DOHH2 (cell line): ENCODE results near the gene RASSF4.

ENCODE experiments used
- H3F3A ChIP-seq: fragments of 200-600 bp; sonication (generic), shearing (Covaris generic); 2 replicates; pipeline ENCODE4 v1.6.0; 2016; ENCODE audit warnings: antibody characterized with exemption, mild to moderate bottlenecking; ENCODE audit not compliant: control insufficient read depth, insufficient read depth
- H3K27ac ChIP-seq: fragments of 200-600 bp; sonication (generic); 2 replicates; pipeline ENCODE4 v1.5.1; 2014; ENCODE audit warnings: low read depth, mild to moderate bottlenecking, low read length, moderate library complexity
- H3K27me3 ChIP-seq: fragments of 200-600 bp; sonication (generic); 2 replicates; pipeline ENCODE4 v1.6.1; 2014; ENCODE audit warnings: mild to moderate bottlenecking, low read length, mixed read lengths; ENCODE audit not compliant: control insufficient read depth
- H3K36me3 ChIP-seq: fragments of 200-600 bp; sonication (generic); 2 replicates; pipeline ENCODE4 v1.6.1; 2014; ENCODE audit warnings: mild to moderate bottlenecking, low read length, moderate library complexity, mixed read lengths; ENCODE audit not compliant: control insufficient read depth
- H3K4me1 ChIP-seq: fragments of 200-600 bp; sonication (generic); 2 replicates; pipeline ENCODE4 v1.6.1; 2014; ENCODE audit warnings: mild to moderate bottlenecking, low read length, mixed read lengths; ENCODE audit not compliant: control insufficient read depth
- H3K4me2 ChIP-seq: fragments of 200-600 bp; sonication (generic); 2 replicates; pipeline ENCODE4 v1.6.0; 2014; ENCODE audit warnings: mild to moderate bottlenecking, low read length, moderate library complexity
- H3K4me3 ChIP-seq: fragments of 200-600 bp; sonication (generic); 2 replicates; pipeline ENCODE4 v1.5.1; 2014; ENCODE audit warnings: mild to moderate bottlenecking, low read length, mixed read lengths
- H3K79me2 ChIP-seq: fragments of 200-600 bp; sonication (generic); 2 replicates; pipeline ENCODE4 v1.6.1; 2014; ENCODE audit warnings: mild to moderate bottlenecking, low read length, mixed read lengths; ENCODE audit not compliant: control insufficient read depth
- H3K9me2 ChIP-seq: fragments of 200-600 bp; sonication (generic); replicated peaks from 2 replicates; pipeline ENCODE4 v1.6.1; 2014; ENCODE audit warnings: mild to moderate bottlenecking, low read length, mixed read lengths; ENCODE audit not compliant: control insufficient read depth
- H3K9me3 ChIP-seq: fragments of 200-600 bp; sonication (generic); 2 replicates; pipeline ENCODE4 v1.6.1; 2014; ENCODE audit warnings: antibody characterized with exemption, low read length, mixed read lengths; ENCODE audit not compliant: control insufficient read depth, insufficient read depth
- H4K20me1 ChIP-seq: fragments of 200-600 bp; sonication (generic); 2 replicates; pipeline ENCODE4 v1.6.0; 2014; ENCODE audit warnings: low read depth, mild to moderate bottlenecking, antibody characterized with exemption, low read length, moderate library complexity; ENCODE audit not compliant: control insufficient read depth, insufficient read depth
- EZH2phosphoT487 ChIP-seq: fragments of 200-600 bp; sonication (generic); IDR thresholded peaks from 2 replicates; pipeline ENCODE4 v1.6.1; 2017; ENCODE audit warnings: borderline replicate concordance, mild to moderate bottlenecking, antibody characterized with exemption, low read length, moderate library complexity, mixed read lengths
- TF ChIP-seq, protein P1 (sequence below): fragments of 200-600 bp; sonication (generic); IDR thresholded peaks from one replicate; pipeline ENCODE4 v1.5.1; 2014; ENCODE audit warnings: antibody characterized with exemption, mild to moderate bottlenecking, low read depth, low read length; ENCODE audit not compliant: poor library complexity, severe bottlenecking

The RASSF4 gene

DNA sequence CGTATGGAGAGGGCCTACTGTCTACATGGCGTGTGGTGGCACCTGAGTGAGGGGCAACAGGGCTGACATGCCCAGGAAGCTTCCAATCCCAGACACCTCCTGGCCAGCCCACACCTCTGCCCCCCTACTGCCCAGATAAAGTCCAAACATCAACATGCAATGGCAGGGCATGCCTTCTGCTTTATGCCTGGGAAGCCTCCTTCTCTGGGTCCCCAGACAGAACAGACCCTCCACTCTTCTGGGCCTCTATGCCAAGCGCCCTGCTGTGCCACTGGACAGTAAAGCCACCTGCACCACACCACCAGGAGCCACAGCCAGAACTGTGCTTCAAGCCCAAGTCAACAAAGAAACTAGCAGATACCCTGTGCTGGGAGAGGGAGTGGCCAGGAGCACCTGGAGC is 36.0 kb upstream of the RASSF4 start:
- Histone ChIP-seq H3K79me2 (no peaks in the 10 kb centered on the region), H3K27me3 (no peaks in the 10 kb centered on the region), H3K4me1 (no peaks in the 10 kb centered on the region), H4K20me1 (no peaks in the 10 kb centered on the region), H3K9me2 (no peaks in the 10 kb centered on the region), H3K4me3 (no peak overlapping the region), H3K9me3 (no peaks in the 10 kb centered on the region), H3K4me2 (no peak overlapping the region), H3K36me3 (no peaks in the 10 kb centered on the region), H3F3A (no peaks in the 10 kb centered on the region), H3K27ac (no peak overlapping the region)
- TF ChIP-seq EZH2phosphoT487, result no peak
- TF ChIP-seq, protein P1, sequence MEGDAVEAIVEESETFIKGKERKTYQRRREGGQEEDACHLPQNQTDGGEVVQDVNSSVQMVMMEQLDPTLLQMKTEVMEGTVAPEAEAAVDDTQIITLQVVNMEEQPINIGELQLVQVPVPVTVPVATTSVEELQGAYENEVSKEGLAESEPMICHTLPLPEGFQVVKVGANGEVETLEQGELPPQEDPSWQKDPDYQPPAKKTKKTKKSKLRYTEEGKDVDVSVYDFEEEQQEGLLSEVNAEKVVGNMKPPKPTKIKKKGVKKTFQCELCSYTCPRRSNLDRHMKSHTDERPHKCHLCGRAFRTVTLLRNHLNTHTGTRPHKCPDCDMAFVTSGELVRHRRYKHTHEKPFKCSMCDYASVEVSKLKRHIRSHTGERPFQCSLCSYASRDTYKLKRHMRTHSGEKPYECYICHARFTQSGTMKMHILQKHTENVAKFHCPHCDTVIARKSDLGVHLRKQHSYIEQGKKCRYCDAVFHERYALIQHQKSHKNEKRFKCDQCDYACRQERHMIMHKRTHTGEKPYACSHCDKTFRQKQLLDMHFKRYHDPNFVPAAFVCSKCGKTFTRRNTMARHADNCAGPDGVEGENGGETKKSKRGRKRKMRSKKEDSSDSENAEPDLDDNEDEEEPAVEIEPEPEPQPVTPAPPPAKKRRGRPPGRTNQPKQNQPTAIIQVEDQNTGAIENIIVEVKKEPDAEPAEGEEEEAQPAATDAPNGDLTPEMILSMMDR, result no peak

DNA sequence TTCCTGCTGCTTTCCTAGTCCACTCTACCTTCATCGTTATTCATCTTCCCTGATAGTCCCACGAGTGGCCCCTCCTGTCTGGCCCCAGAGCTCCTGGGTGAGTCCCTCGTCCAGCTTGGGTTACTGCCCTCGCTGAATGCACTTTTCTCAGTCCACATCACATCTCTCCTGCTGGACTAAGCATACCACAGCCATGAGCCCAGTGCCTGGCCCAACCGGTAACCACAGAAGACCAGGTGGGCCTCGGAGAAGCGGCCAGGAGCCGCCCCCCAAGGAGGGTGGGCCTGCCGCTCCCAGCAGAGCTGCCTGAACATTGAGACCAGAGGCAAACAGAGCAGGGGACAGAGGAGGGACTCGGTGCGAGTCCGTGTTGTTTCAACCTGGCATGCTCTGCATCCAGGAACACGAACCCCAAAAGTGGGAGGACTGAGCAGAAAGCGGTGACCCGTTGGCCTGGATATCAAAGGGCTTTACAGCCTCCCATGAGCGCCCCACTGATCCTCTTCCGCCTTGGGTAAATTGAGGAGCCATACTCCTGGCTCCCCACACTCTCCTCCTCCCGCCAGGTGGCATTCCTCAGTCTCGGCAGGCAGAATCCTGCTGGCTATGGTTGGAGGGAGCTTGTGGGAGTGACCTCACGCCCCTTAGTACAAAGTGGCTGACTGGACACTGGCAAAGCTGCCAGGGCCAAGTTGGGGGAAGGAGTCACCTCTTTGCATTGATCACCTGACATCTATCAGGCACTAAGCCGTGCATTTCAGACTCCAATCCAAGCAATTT is 35.2 kb upstream of the RASSF4 start:
- H3K4me1 ChIP-seq, result no peaks in the 10 kb centered on the region
- no peaks in the 10 kb centered on the region for H3K9me3 ChIP-seq
- H3F3A ChIP-seq, result no peaks in the 10 kb centered on the region
- no peak overlapping the region for H3K4me3 ChIP-seq
- no peaks in the 10 kb centered on the region for H3K9me2 ChIP-seq
- no peaks in the 10 kb centered on the region for H3K79me2 ChIP-seq
- no peaks in the 10 kb centered on the region for H3K27me3 ChIP-seq
- no peaks in the 10 kb centered on the region for H3K36me3 ChIP-seq
- no peak for TF ChIP-seq EZH2phosphoT487
- TF ChIP-seq, protein P1, result no peak
- no peaks in the 10 kb centered on the region for H4K20me1 ChIP-seq
- H3K27ac ChIP-seq, result no peak overlapping the region
- no peak overlapping the region for H3K4me2 ChIP-seq

DNA sequence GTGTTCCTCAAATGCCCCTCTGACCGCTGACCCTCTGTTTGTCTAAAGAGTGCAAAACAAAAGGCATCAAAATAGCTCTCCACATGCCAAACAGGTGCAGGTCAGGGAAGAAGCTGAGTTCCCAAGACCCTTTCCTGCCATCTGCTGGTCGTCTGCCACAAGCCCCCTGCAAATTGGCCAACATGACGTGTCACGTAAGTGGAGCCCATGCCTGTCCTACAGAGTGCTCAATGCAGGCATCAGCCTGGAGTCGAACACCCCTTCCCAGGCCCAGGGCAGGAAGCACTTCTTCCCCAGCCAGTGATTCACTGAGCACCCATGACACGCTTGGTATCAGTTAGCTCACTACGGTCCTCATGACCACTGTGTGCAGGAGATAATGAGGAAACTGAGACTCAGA is 34.4 kb upstream of the RASSF4 start:
- Histone ChIP-seq H3K9me3 (no peaks in the 10 kb centered on the region), H3K9me2 (no peaks in the 10 kb centered on the region), H3K27ac (no peak overlapping the region), H3K4me1 (no peaks in the 10 kb centered on the region), H3K27me3 (no peaks in the 10 kb centered on the region), H3K36me3 (no peaks in the 10 kb centered on the region), H3K4me2 (no peak overlapping the region), H3F3A (no peaks in the 10 kb centered on the region), H4K20me1 (no peaks in the 10 kb centered on the region), H3K79me2 (no peaks in the 10 kb centered on the region), H3K4me3 (no peak overlapping the region)
- TF ChIP-seq, protein P1, result peak; percentile 36
- no peak for TF ChIP-seq EZH2phosphoT487
